GM03348 (cell line): Measurements from ENCODE around the gene PISD.
"Not testable (repeated sequence)": the region's sequence is repeated elsewhere in the genome, so short reads cannot be mapped to it uniquely, and the experiment has no call there.

ENCODE experiments used
- DNase-seq: peaks from one replicate; pipeline ENCODE4 v3.0.0; 2012; ENCODE audit warnings: low spot score

PISD gene

GRCh38 chr22:31607696-31608095 lies 54.3 kb downstream of the PISD start:
- DNase-seq = no peak

- no peak for DNase-seq
Measured at GRCh38 chr22:31605851-31606585, 56.0 kb downstream of the PISD start.

DNA sequence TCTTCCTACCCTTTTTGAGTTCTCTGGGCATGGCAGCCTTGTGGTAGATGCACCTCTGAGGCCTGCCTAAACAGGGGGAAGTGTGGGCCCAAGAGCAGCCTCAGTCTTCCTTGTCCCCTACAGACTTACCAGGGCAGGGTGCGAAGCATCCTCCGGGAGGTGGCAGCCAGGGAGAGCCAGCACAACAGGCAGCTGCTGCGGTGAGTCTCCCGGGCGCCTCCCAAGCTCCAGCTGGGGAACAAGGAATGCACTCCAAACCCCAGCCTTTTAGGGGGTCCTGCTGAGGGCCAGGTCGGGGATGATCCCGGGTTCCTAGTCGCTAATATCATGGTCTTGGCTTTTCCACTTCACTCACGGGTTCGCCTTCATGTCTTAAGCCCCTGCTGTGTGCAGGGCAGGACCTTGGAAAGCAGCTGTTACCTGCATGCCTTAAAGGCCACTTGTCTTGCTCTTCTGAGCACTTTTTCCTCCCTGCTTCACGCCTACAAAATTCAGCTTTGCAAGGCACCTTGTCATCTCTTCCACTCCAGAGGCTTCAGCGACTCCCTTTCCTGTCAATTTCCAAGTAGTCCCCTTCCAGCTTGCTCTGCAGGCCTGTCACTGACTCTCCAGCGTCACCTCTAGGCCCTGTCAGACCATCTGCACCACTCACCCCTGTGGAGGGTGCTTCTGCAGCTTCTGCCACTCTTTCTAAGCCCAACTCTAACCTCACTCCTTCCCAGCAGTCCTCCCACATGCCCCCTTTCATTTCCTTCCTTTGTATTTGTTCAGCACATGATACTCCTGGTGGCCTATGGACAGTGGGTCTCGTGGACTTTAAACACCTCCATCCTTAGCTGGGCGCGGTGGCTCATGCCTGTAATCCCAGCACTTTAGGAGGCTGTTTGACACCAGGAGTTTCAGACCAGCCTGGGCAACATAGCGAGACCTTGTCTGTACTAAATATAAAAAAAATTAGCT lies 57.0 kb downstream of the PISD start:
- DNase-seq = no peak

DNA sequence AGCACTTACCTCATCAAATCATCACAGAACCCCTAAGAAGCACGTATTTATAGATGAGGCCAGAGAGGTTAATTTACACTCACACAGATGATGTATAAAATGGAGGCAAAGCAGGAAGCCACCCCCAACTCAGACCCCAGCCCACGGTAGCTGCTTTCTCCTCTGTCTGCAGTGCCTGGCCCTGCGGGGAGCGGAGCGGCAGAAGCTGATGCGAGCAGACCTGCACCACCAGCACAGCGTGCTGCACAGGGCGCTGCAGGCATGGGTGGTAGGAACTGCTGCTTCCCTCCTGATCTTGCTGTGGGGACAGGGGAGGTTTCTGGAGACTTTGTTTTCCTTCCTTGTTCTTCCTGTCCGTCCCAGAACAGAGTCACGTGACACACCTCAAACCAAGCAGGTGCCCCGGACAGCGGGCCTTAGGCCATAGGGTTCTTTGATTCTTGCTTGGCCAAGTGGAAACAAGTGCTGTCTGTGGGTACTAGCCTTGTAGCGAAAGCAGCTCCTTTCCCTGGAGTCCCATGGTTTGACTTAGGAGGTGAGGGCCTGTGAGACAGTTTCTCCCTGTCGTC lies 57.8 kb downstream of the PISD start:
- no peak for DNase-seq

- DNase-seq = no peak
Measured at GRCh38 chr22:31603574-31603973, 58.4 kb downstream of the PISD start.

DNA sequence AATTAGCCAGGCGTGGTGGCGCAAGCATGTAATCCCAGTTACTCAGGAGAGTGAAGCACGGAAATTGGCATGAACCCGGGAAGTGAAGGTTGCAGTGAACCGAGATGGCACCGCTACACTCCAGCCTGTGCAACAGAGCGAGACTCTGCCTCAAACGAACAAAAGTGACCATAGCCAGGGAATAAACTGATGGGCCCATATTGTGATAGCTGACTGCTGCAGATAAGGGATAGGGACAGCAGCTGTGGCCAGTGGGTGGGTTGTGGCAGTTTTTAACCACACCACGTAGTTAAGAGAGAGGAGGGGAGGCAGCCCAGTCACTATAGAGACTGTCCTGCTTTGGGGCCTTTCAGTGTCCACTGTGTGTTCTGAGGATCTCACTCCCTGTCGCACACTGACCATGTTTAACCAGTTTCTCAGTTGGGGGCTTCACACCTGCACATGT lies 58.9 kb downstream of the PISD start:
- no peak for DNase-seq

DNA sequence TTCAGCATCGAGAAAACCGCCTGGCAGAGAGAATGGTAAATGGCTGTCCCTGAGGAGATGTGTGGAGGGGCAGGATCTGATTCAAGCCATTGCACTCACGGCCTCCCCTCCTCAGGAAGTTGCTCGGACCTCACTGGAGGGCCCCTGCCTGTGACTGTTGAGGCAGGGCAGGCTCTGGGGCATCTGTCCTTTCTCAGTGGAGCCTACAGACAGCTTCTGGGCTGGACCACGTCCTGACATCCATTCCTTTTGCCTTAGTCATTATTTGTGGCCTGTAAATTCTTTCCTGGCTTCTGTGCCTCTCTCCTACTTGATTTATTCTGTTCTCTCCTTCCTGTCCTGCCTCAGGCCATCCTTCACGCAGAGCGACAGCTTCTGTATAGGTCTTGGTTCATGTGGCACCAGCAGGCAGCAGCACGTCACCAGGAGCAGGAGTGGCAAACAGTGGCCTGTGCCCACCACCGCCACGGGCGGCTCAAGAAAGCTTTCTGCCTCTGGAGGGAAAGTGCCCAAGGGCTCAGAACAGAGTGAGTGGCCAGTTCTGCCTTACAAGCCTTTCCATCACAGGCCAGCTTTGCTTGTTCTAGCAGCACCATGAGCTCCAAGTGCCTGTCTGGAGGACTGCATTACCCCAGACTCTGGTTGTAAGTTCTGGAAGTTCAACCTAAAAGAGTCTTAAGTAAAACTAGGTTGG lies 59.6 kb downstream of the PISD start:
- DNase-seq = peak; percentile 92

- DNase-seq = no peak
Measured at GRCh38 chr22:31595271-31595670, 66.7 kb downstream of the PISD start.

GRCh38 chr22:31590161-31590560 lies 71.9 kb downstream of the PISD start:
- DNase-seq = not testable (repeated sequence)

DNA sequence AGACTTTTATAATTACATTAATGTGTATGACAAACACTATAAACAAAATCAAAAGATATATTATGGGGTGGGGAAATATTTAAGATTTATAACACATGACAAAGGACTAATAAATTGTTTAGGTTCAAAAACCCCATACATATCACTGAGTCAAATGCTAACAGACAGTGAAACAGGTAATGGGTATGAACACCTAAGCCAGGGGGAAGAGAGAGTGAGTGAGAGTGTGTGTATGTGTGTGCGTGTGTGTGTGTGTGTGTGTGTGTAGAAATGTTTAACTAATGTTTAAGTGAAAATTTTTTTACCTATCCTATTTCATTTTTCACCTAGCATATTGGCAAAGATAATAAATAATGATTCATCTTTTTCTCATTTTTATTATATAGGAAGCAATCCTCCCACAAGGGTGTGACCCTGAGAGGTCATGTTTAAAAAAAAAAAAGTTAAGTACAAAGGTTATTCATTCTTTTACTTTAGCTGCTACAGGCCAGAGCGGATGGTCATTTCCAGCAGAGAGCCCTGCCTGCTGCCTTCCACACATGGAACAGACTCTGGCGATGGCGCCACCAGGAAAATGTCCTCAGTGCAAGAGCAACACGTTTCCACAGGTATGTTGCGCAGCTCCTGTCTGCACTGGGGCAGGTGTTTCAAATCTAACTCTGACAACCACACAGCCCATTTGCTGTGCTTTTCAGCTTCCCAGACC lies 72.9 kb downstream of the PISD start:
- DNase-seq = no peak

DNA sequence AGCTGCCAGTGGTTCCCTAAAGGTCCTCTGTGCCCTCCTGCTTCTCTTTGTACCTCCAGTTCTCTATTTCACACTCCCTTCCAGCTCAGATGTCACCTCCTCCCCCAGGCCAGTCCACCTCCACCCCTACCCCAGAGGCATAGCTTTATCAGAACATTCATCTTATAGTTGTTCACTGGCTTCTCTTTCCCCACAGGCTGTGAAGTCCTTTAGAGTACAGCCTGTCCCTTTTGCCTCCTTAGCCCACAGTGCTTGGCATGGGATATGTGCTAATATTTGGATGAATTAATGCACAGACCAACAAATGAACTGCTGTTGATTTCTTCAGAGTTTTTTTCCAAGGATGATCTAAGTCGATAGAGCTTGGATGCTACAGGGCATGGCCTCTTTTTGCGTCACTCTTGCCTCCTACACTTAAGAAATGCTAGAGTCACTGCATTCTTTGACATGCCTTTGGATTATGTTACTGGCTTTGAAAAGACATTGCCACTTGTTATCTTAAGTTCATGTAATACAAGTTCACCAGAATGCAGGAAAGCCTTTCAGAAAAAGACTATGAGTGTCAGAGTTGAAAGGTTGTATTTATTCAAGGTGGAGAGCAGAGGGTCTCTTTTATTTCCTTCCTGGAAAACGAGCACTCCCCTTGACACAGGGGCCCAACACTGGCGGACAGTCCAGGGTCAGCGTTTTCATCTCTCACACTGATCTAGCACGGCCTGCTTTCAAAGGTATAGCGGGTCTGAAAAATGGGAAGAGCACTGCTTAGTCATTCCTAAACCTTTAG lies 75.7 kb downstream of the PISD start:
- no peak for DNase-seq

DNA sequence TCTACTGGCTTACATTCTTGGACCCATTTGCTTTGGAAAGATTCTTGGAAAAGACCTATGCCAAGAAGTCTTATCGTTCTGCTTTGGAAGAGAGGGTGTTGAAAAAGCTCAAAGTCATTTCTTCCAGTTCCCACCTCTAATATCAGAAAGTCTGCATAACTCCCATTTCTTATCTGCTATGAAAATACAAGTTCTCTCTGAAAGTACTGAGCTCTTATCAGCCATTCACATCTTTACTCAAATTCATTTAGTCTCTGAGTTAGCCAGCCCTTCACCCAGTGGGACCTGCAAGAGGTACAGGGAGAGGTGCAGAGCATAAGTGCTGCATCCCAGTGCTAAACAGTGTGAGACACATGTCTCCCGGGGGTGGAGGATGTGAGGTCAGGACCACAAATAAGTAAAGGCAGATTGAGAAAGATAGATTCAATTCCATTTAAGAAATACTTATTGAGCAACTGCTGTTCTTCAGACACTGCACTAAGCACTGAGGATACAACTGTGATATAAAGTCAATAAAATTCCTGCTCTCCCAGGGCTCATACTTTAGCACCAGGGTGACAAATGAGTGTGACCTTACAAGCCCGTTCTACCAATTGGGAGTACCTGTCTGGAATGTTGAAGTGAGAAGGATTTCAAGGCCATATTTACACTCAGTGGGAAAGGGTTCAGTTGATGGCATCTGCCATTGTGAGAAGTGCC lies 76.7 kb downstream of the PISD start:
- peak; percentile 64 for DNase-seq

- DNase-seq = no peak
Measured at GRCh38 chr22:31584804-31585160, 77.2 kb downstream of the PISD start.

GRCh38 chr22:31583861-31584485 lies 78.0 kb downstream of the PISD start:
- DNase-seq = peak; percentile 49

DNA sequence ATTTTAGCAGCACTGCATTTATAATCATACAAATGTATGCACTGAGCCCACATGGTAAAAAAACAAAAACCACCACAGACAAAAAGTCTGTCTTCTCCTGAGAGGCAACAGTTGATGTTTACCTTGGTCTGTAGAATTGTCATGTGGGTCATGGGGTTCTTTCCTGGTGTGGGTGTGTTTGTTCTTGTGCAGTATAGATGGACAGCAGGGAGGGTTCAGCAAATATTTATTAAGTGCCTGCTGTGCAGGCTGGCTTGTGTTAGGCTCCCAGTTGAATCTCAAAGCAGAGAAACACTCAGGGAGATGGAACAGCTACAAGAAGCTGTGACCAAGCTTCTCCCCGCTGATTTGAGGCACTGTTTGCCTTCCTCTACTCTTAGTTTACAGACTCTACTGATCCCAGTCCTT lies 82.2 kb downstream of the PISD start:
- DNase-seq = no peak

- no peak for DNase-seq
Measured at GRCh38 chr22:31578171-31578570, 83.8 kb downstream of the PISD start.

- DNase-seq = no peak
Measured at GRCh38 chr22:31577711-31578110, 84.3 kb downstream of the PISD start.

DNA sequence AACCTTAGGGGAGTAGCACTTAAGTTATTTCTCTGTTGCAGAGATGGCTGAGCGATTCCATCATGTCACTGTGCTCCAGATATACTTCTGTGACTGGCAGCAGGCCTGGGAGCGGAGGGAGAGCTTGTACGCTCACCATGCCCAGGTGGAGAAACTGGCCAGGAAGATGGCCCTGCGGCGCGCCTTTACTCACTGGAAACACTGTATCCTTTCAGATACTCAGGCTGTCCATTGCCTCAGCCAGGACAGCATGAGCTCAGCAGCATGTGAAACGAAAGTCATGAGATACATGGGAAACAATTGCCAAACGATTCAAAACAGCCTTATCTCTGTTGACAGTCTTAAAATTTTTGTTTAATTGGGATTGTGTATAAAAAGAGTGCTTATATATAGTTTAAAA lies 86.8 kb downstream of the PISD start:
- DNase-seq = no peak

GRCh38 chr22:31574055-31574670 lies 87.9 kb downstream of the PISD start:
- no peak for DNase-seq
